Umbilical cord (tissue), 2 donors: Measurements from ENCODE around the gene ANTKMT. TPM values are rescaled to one million over a fixed set of nuclear protein-coding genes. Genes with fewer than 3 reads are reported as not detected.

ENCODE experiments used
- DNase-seq: peaks from one replicate; pipeline ENCODE4 v3.0.0-alpha.2; 2015; ENCODE audit warnings: low spot score
- total RNA-seq: library from RNA; depleted of rRNA; stranded (reverse); fragments of >200 nt; gene quantifications from one replicate; pipeline ENCODE4 v1.2.3, GENCODE V29; 2014; ENCODE audit warnings: low replicate concordance; ENCODE audit not compliant: insufficient read depth

ANTKMT gene
- total RNA-seq, 1 donor from 2014 or later, result 35.6 TPM

GRCh38 chr16:714079-714478 lies 6.9 kb upstream of the ANTKMT start:
- DNase-seq, result no peak

GRCh38 chr16:714558-715476 lies 6.1 kb upstream of the ANTKMT start, which contains the start of gene METRN:
Gene METRN, plus strand, starts transcription at chr16:715118. Its CDS starts 172 bp downstream, at chr16:715290.
- DNase-seq, result peak; percentile 85

GRCh38 chr16:715477-716199 lies 5.3 kb upstream of the ANTKMT start:
- no peak for DNase-seq

- DNase-seq, result no peak
These were observed 4.8 kb upstream of the ANTKMT start for GRCh38 chr16:716200-716568.

GRCh38 chr16:716768-717325 lies 4.1 kb upstream of the ANTKMT start:
- no peak for DNase-seq

GRCh38 chr16:717450-718245 lies 3.3 kb upstream of the ANTKMT start:
- DNase-seq, result no peak

- DNase-seq, result no peak
These were observed 2.6 kb upstream of the ANTKMT start for GRCh38 chr16:718389-718788.

GRCh38 chr16:718922-719321 lies 2.0 kb upstream of the ANTKMT start:
- DNase-seq, result no peak

- no peak for DNase-seq
These were observed 1.0 kb upstream of the ANTKMT start for GRCh38 chr16:719815-720446.

- DNase-seq, result peak; percentile 89
These were observed 428 bp upstream of the ANTKMT start for GRCh38 chr16:720447-720989.

GRCh38 chr16:721765-722540 lies 1.0 kb downstream of the ANTKMT start:
- DNase-seq, result no peak

GRCh38 chr16:722835-723633 lies 2.1 kb downstream of the ANTKMT start:
- no peak for DNase-seq

- DNase-seq, result no peak
These were observed 2.7 kb downstream of the ANTKMT start for GRCh38 chr16:723695-724094.

- no peak for DNase-seq
These were observed 3.5 kb downstream of the ANTKMT start for GRCh38 chr16:724188-725040.

GRCh38 chr16:725041-725376 lies 4.1 kb downstream of the ANTKMT start:
- no peak for DNase-seq

- DNase-seq, result no peak
These were observed 4.7 kb downstream of the ANTKMT start for GRCh38 chr16:725463-726187.

GRCh38 chr16:726188-726437 lies 5.2 kb downstream of the ANTKMT start:
- no peak for DNase-seq
